Dendritic cell treated with granulocyte-macrophage colony-stimulating factor and Interleukin-4, amounts not matched to agents 40 ng/mL and 50 ng/mL, for 4 days (primary cell): ENCODE measurements around the gene MON1B.
"Not testable (repeated sequence)": the region's sequence is repeated elsewhere in the genome, so short reads cannot be mapped to it uniquely, and the experiment has no call there.

Source experiments
- H3K27ac Mint-ChIP-seq: one replicate; pipeline ENCODE4 v1.8.0; 2022; ENCODE audit warnings: mild to moderate bottlenecking, mixed read lengths
- H3K27me3 Mint-ChIP-seq: one replicate; pipeline ENCODE4 v1.8.0; 2022; ENCODE audit warnings: mild to moderate bottlenecking, mixed read lengths
- H3K36me3 Mint-ChIP-seq: one replicate; pipeline ENCODE4 v1.8.0; 2022; ENCODE audit warnings: low read depth, mixed read lengths
- H3K4me1 Mint-ChIP-seq: one replicate; pipeline ENCODE4 v1.8.0; 2022; ENCODE audit warnings: low read depth, mixed read lengths
- H3K4me3 Mint-ChIP-seq: one replicate; pipeline ENCODE4 v1.8.0; 2022; ENCODE audit warnings: mild to moderate bottlenecking, moderate library complexity, mixed read lengths
- H3K9me3 Mint-ChIP-seq: one replicate; pipeline ENCODE4 v1.8.0; 2022; ENCODE audit warnings: mixed read lengths
- intact Hi-C: fragments of 100-400 bp; cut with micrococcal nuclease; formaldehyde crosslinking; loops from one replicate; pipeline ENCODE4 v1.15.0; 2022

Gene MON1B

GRCh38 chr16:77238593-77238992, 47.6 kb downstream of the MON1B start:
- H3K27ac Mint-ChIP-seq = no peak overlapping the region
- H3K4me3 Mint-ChIP-seq = no peak overlapping the region
- H3K36me3 Mint-ChIP-seq = no peaks in the 10 kb centered on the region
- H3K4me1 Mint-ChIP-seq = peaks cover 5% of the 10 kb centered on the region
- H3K27me3 Mint-ChIP-seq = peaks cover 12% of the 10 kb centered on the region
- intact Hi-C loops = no loop called here
- no peaks in the 10 kb centered on the region for H3K9me3 Mint-ChIP-seq

- H3K9me3 Mint-ChIP-seq, H3K27me3 Mint-ChIP-seq, H3K36me3 Mint-ChIP-seq, H3K4me1 Mint-ChIP-seq, intact Hi-C loops, H3K27ac Mint-ChIP-seq, H3K4me3 Mint-ChIP-seq: not testable (repeated sequence)
Observed at GRCh38 chr16:77242471-77242870, 51.5 kb downstream of the MON1B start.

GRCh38 chr16:77246150-77246549, 55.2 kb downstream of the MON1B start:
- Mint-ChIP-seq H3K27ac (no peak overlapping the region), H3K9me3 (no peaks in the 10 kb centered on the region), H3K36me3 (no peaks in the 10 kb centered on the region), H3K27me3 (no peaks in the 10 kb centered on the region), H3K4me1 (no peaks in the 10 kb centered on the region), H3K4me3 (no peak overlapping the region)
- intact Hi-C loops = no loop called here

- Mint-ChIP-seq H3K4me1 (no peaks in the 10 kb centered on the region), H3K27me3 (no peaks in the 10 kb centered on the region), H3K4me3 (no peak overlapping the region), H3K9me3 (no peaks in the 10 kb centered on the region), H3K27ac (no peak overlapping the region), H3K36me3 (no peaks in the 10 kb centered on the region)
- intact Hi-C loops = no loop called here
Observed at GRCh38 chr16:77250400-77250799, 59.4 kb downstream of the MON1B start.
